ENCODE results near the gene BRINP3.

The BRINP3 gene

GRCh38 chr1:190464690-190465089 lies 13.0 kb downstream of the BRINP3 start:
- Histone ChIP-seq H4K20me1 (ENCODE audit: insufficient read depth, low read length) (no peaks in the 10 kb centered on the region), H3K4me1 (ENCODE audit: insufficient read depth, low read length, severe bottlenecking) (no peaks in the 10 kb centered on the region), H3K9me3 (ENCODE audit: low read length) (no peaks in the 10 kb centered on the region), H3K9me2 (ENCODE audit: low read depth, low read length) (no peaks in the 10 kb centered on the region), H2AFZ (ENCODE audit: low read length) (no peak overlapping the region), H3K27ac (ENCODE audit: low read depth, low read length, poor library complexity, severe bottlenecking) (no peak overlapping the region), H3K79me2 (ENCODE audit: insufficient read depth, low read length) (no peaks in the 10 kb centered on the region), H3K36me3 (ENCODE audit: insufficient read depth, low read length) (no peaks in the 10 kb centered on the region), H3K4me2 (ENCODE audit: low read length) (no peak overlapping the region), H3F3A (ENCODE audit: insufficient read depth, low read length) (no peaks in the 10 kb centered on the region), H3K27me3 (ENCODE audit: insufficient read depth, low read length) (no peaks in the 10 kb centered on the region), H3K4me3 (ENCODE audit: low read depth, low read length, poor library complexity, severe bottlenecking) (no peak overlapping the region), H3K9ac (ENCODE audit: low read length) (no peak overlapping the region)
- TF ChIP-seq EZH2 (IDR thresholded peaks at IDR 0.05; ENCODE audit: borderline replicate concordance, low read length) = no peak
- TF ChIP-seq, protein P1, sequence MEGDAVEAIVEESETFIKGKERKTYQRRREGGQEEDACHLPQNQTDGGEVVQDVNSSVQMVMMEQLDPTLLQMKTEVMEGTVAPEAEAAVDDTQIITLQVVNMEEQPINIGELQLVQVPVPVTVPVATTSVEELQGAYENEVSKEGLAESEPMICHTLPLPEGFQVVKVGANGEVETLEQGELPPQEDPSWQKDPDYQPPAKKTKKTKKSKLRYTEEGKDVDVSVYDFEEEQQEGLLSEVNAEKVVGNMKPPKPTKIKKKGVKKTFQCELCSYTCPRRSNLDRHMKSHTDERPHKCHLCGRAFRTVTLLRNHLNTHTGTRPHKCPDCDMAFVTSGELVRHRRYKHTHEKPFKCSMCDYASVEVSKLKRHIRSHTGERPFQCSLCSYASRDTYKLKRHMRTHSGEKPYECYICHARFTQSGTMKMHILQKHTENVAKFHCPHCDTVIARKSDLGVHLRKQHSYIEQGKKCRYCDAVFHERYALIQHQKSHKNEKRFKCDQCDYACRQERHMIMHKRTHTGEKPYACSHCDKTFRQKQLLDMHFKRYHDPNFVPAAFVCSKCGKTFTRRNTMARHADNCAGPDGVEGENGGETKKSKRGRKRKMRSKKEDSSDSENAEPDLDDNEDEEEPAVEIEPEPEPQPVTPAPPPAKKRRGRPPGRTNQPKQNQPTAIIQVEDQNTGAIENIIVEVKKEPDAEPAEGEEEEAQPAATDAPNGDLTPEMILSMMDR (IDR thresholded peaks at IDR 0.05; ENCODE audit: low read length) = no peak

GRCh38 chr1:190456129-190456528 lies 21.5 kb downstream of the BRINP3 start:
- no peaks in the 10 kb centered on the region for H3K9me3 ChIP-seq (ENCODE audit: low read length)
- H3K27ac ChIP-seq (ENCODE audit: low read depth, low read length, poor library complexity, severe bottlenecking) = no peak overlapping the region
- no peaks in the 10 kb centered on the region for H3K9me2 ChIP-seq (ENCODE audit: low read depth, low read length)
- no peak overlapping the region for H3K4me2 ChIP-seq (ENCODE audit: low read length)
- no peaks in the 10 kb centered on the region for H3K79me2 ChIP-seq (ENCODE audit: insufficient read depth, low read length)
- no peaks in the 10 kb centered on the region for H3K27me3 ChIP-seq (ENCODE audit: insufficient read depth, low read length)
- H4K20me1 ChIP-seq (ENCODE audit: insufficient read depth, low read length) = no peaks in the 10 kb centered on the region
- H3K36me3 ChIP-seq (ENCODE audit: insufficient read depth, low read length) = no peaks in the 10 kb centered on the region
- no peak overlapping the region for H2AFZ ChIP-seq (ENCODE audit: low read length)
- no peak overlapping the region for H3K9ac ChIP-seq (ENCODE audit: low read length)
- H3K4me1 ChIP-seq (ENCODE audit: insufficient read depth, low read length, severe bottlenecking) = no peaks in the 10 kb centered on the region
- H3F3A ChIP-seq (ENCODE audit: insufficient read depth, low read length) = no peaks in the 10 kb centered on the region
- no peak for TF ChIP-seq EZH2 (IDR thresholded peaks at IDR 0.05; ENCODE audit: borderline replicate concordance, low read length)
- TF ChIP-seq, protein P1 (IDR thresholded peaks at IDR 0.05; ENCODE audit: low read length) = no peak
- H3K4me3 ChIP-seq (ENCODE audit: low read depth, low read length, poor library complexity, severe bottlenecking) = no peak overlapping the region

DNA sequence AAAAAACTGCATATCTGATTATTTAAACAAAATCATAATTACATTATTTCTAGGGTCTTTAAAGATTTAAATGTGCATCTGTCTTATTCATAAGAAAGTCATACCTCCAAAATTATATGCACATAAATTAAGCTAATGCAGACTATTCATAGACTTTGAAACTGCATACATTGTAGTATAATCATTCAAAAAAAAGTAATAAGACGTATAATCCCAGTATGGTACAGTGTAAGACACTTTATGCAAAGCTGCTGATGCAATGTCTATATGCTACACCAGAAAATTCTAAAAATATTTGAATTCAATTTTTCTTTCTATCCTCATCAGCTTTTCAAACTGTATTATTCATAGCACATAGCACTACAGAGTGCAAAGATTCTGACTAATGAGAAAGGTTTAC lies 22.0 kb downstream of the BRINP3 start:
- Histone ChIP-seq H3K4me1 (ENCODE audit: insufficient read depth, low read length, severe bottlenecking) (no peaks in the 10 kb centered on the region), H3K27ac (ENCODE audit: low read depth, low read length, poor library complexity, severe bottlenecking) (no peak overlapping the region), H3F3A (ENCODE audit: insufficient read depth, low read length) (no peaks in the 10 kb centered on the region), H3K9ac (ENCODE audit: low read length) (no peak overlapping the region), H4K20me1 (ENCODE audit: insufficient read depth, low read length) (no peaks in the 10 kb centered on the region), H3K4me3 (ENCODE audit: low read depth, low read length, poor library complexity, severe bottlenecking) (no peak overlapping the region), H3K9me2 (ENCODE audit: low read depth, low read length) (no peaks in the 10 kb centered on the region), H3K27me3 (ENCODE audit: insufficient read depth, low read length) (no peaks in the 10 kb centered on the region), H2AFZ (ENCODE audit: low read length) (no peak overlapping the region), H3K79me2 (ENCODE audit: insufficient read depth, low read length) (no peaks in the 10 kb centered on the region), H3K9me3 (ENCODE audit: low read length) (no peaks in the 10 kb centered on the region), H3K36me3 (ENCODE audit: insufficient read depth, low read length) (no peaks in the 10 kb centered on the region), H3K4me2 (ENCODE audit: low read length) (no peak overlapping the region)
- TF ChIP-seq EZH2 (IDR thresholded peaks at IDR 0.05; ENCODE audit: borderline replicate concordance, low read length) = no peak

- Histone ChIP-seq H2AFZ (ENCODE audit: low read length) (no peak overlapping the region), H3K36me3 (ENCODE audit: insufficient read depth, low read length) (no peaks in the 10 kb centered on the region), H3K27ac (ENCODE audit: low read depth, low read length, poor library complexity, severe bottlenecking) (no peak overlapping the region), H3K9me3 (ENCODE audit: low read length) (no peaks in the 10 kb centered on the region), H3K4me2 (ENCODE audit: low read length) (no peak overlapping the region), H3K79me2 (ENCODE audit: insufficient read depth, low read length) (no peaks in the 10 kb centered on the region), H3K9me2 (ENCODE audit: low read depth, low read length) (no peaks in the 10 kb centered on the region), H3K4me3 (ENCODE audit: low read depth, low read length, poor library complexity, severe bottlenecking) (no peak overlapping the region), H3K4me1 (ENCODE audit: insufficient read depth, low read length, severe bottlenecking) (no peaks in the 10 kb centered on the region), H3F3A (ENCODE audit: insufficient read depth, low read length) (no peaks in the 10 kb centered on the region), H3K9ac (ENCODE audit: low read length) (no peak overlapping the region), H4K20me1 (ENCODE audit: insufficient read depth, low read length) (no peaks in the 10 kb centered on the region), H3K27me3 (ENCODE audit: insufficient read depth, low read length) (no peaks in the 10 kb centered on the region)
- TF ChIP-seq EZH2 (IDR thresholded peaks at IDR 0.05; ENCODE audit: borderline replicate concordance, low read length) = no peak
- TF ChIP-seq, protein P1 (IDR thresholded peaks at IDR 0.05; ENCODE audit: low read length) = no peak
These were observed 24.1 kb downstream of the BRINP3 start for GRCh38 chr1:190453550-190453949.
